Stimulated activated effector memory CD8-positive, alpha-beta T cell treated with anti-CD3 and anti-CD28 coated beads, Interleukin-12 subunit alpha, Interleukin-12 subunit beta, amount 100 ng/mL, for 72 hours (primary cell): ENCODE results near the gene TUBA4A.
A peak's percentile ranks its signal among the peaks of the same experiment; 100 is the strongest.
"Not testable (repeated sequence)": the region's sequence is repeated elsewhere in the genome, so short reads cannot be mapped to it uniquely, and the experiment has no call there.

Source experiments
- ATAC-seq: fragments of 150-1000 bp; cut with Tn5 transposase; 2 replicates; pipeline ENCODE4 v1.10.0; 2021
- DNase-seq, 2 donors: peaks; one replicate each; pipeline ENCODE4 v3.0.0; 2021 to 2022; ENCODE audit warnings: low spot score in 2 of 2
- H3K27ac Mint-ChIP-seq: one replicate; pipeline ENCODE4 v1.8.0; 2022; ENCODE audit warnings: mild to moderate bottlenecking, mixed read lengths
- H3K36me3 Mint-ChIP-seq: one replicate; pipeline ENCODE4 v1.8.0; 2022; ENCODE audit warnings: mild to moderate bottlenecking, mixed read lengths
- H3K4me1 Mint-ChIP-seq: one replicate; pipeline ENCODE4 v1.8.0; 2022; ENCODE audit warnings: mixed read lengths
- H3K4me3 Mint-ChIP-seq: one replicate; pipeline ENCODE4 v1.8.0; 2022; ENCODE audit warnings: mild to moderate bottlenecking, mixed read lengths
- H3K9me3 Mint-ChIP-seq: one replicate; pipeline ENCODE4 v1.8.0; 2022; ENCODE audit warnings: mixed read lengths

Gene TUBA4A

GRCh38 chr2:219207884-219208740 lies 45.6 kb downstream of the TUBA4A start:
- ATAC-seq (no peak), DNase-seq (no peak)
- H3K4me1 Mint-ChIP-seq = peaks cover 34% of the 10 kb centered on the region
- H3K36me3 Mint-ChIP-seq = peaks cover 56% of the 10 kb centered on the region
- peak overlapping the region; percentile 72 for H3K27ac Mint-ChIP-seq
- peaks cover 2% of the 10 kb centered on the region for H3K9me3 Mint-ChIP-seq
- peak overlapping the region; percentile 78 for H3K4me3 Mint-ChIP-seq

- Mint-ChIP-seq H3K36me3 (peaks cover 48% of the 10 kb centered on the region), H3K9me3 (peaks cover 2% of the 10 kb centered on the region), H3K4me1 (peaks cover 34% of the 10 kb centered on the region), H3K27ac (no peak overlapping the region), H3K4me3 (peak overlapping the region; percentile 78)
- DNase-seq = no peak
- peak; percentile 0 for ATAC-seq
Observed at GRCh38 chr2:219207134-219207883, 46.4 kb downstream of the TUBA4A start.

GRCh38 chr2:219206328-219207133 lies 47.2 kb downstream of the TUBA4A start, which contains the start of gene ZFAND2B:
Gene ZFAND2B, plus strand, starts transcription at chr2:219206782. Its CDS starts 206 bp downstream, at chr2:219206988.
- peaks cover 40% of the 10 kb centered on the region for H3K36me3 Mint-ChIP-seq
- peak; percentile 96 to 97 for DNase-seq
- H3K9me3 Mint-ChIP-seq = peaks cover 2% of the 10 kb centered on the region
- ATAC-seq = peak; percentile 97
- peak within 1 kb of the TSS; percentile 91 for H3K27ac Mint-ChIP-seq
- H3K4me3 Mint-ChIP-seq = peak within 1 kb of the TSS; percentile 78
- H3K4me1 Mint-ChIP-seq = peaks cover 34% of the 10 kb centered on the region

- H3K4me1 Mint-ChIP-seq = peaks cover 29% of the 10 kb centered on the region
Observed at GRCh38 chr2:219205981-219206327, 47.8 kb downstream of the TUBA4A start.

GRCh38 chr2:219205165-219205538 lies 48.6 kb downstream of the TUBA4A start:
- ATAC-seq (no peak), DNase-seq (no peak)
- Mint-ChIP-seq H3K4me3 (peak overlapping the region; percentile 78), H3K36me3 (peaks cover 27% of the 10 kb centered on the region), H3K27ac (no peak overlapping the region), H3K9me3 (peaks cover 2% of the 10 kb centered on the region), H3K4me1 (peaks cover 34% of the 10 kb centered on the region)

More at GRCh38 chr2:219205981-219206327, 47.8 kb downstream of the TUBA4A start:
- peak overlapping the region; percentile 78 for H3K4me3 Mint-ChIP-seq
- peaks cover 2% of the 10 kb centered on the region for H3K9me3 Mint-ChIP-seq
- peaks cover 35% of the 10 kb centered on the region for H3K36me3 Mint-ChIP-seq
- DNase-seq (no peak), ATAC-seq (no peak)
- peak overlapping the region; percentile 91 for H3K27ac Mint-ChIP-seq

GRCh38 chr2:219204425-219205164 lies 49.1 kb downstream of the TUBA4A start:
- peaks cover 32% of the 10 kb centered on the region for H3K4me1 Mint-ChIP-seq
- no peak for DNase-seq
- peak overlapping the region; percentile 78 for H3K4me3 Mint-ChIP-seq
- no peak for ATAC-seq
- no peak overlapping the region for H3K27ac Mint-ChIP-seq
- peaks cover 22% of the 10 kb centered on the region for H3K36me3 Mint-ChIP-seq
- peaks cover 2% of the 10 kb centered on the region for H3K9me3 Mint-ChIP-seq

- not testable (repeated sequence) for H3K36me3 Mint-ChIP-seq, ATAC-seq, DNase-seq, H3K27ac Mint-ChIP-seq, H3K9me3 Mint-ChIP-seq, H3K4me3 Mint-ChIP-seq
- H3K4me1 Mint-ChIP-seq = peaks cover 19% of the 10 kb centered on the region
Observed at GRCh38 chr2:219201331-219201730, 52.4 kb downstream of the TUBA4A start.

- ATAC-seq, H3K9me3 Mint-ChIP-seq, H3K36me3 Mint-ChIP-seq: not testable (repeated sequence)
- peak in 1 of 2 donors; percentile 71 for DNase-seq
- H3K4me1 Mint-ChIP-seq = peaks cover 19% of the 10 kb centered on the region
- H3K27ac Mint-ChIP-seq = peak overlapping the region; percentile 93
- peak overlapping the region; percentile 71 for H3K4me3 Mint-ChIP-seq
Observed at GRCh38 chr2:219200502-219201326, 53.0 kb downstream of the TUBA4A start.
